MM.1S (cell line): ENCODE data around the gene PLXNA4.

ENCODE experiments used
- DNase-seq: peaks from one replicate; pipeline ENCODE4 v3.0.0-alpha.2; 2015
- H2AFZ ChIP-seq: fragments of 300-600 bp; sonication (generic); 2 replicates; pipeline ENCODE4 v1.6.0; 2016; ENCODE audit warnings: antibody characterized with exemption, low read length
- H3F3A ChIP-seq: fragments of 300-600 bp; sonication (generic); 2 replicates; pipeline ENCODE4 v1.6.1; 2016; ENCODE audit warnings: mild to moderate bottlenecking, antibody characterized with exemption, low read length, moderate library complexity, mixed read lengths; ENCODE audit not compliant: insufficient read depth
- H3K27ac ChIP-seq: fragments of 300-600 bp; sonication (generic); 2 replicates; pipeline ENCODE4 v1.5.1; 2016; ENCODE audit warnings: mild to moderate bottlenecking, low read length
- H3K27me3 ChIP-seq: fragments of 300-600 bp; sonication (generic); replicated peaks from 2 replicates; pipeline ENCODE4 v1.6.0; 2016; ENCODE audit warnings: low read length; ENCODE audit not compliant: insufficient read depth
- H3K36me3 ChIP-seq: fragments of 300-600 bp; sonication (generic); replicated peaks from 2 replicates; pipeline ENCODE4 v1.6.1; 2016; ENCODE audit warnings: mild to moderate bottlenecking, low read length, mixed read lengths; ENCODE audit not compliant: insufficient read depth
- H3K4me1 ChIP-seq: fragments of 300-600 bp; sonication (generic); 2 replicates; pipeline ENCODE4 v1.6.1; 2016; ENCODE audit warnings: low read length, mixed read lengths
- H3K4me2 ChIP-seq: fragments of 300-600 bp; sonication (generic); 2 replicates; pipeline ENCODE4 v1.6.0; 2016; ENCODE audit warnings: low read depth, low read length
- H3K4me3 ChIP-seq: fragments of 300-600 bp; sonication (generic); 2 replicates; pipeline ENCODE4 v1.5.1; 2016; ENCODE audit warnings: low read length, mixed read lengths
- H3K79me2 ChIP-seq: fragments of 300-600 bp; sonication (generic); 2 replicates; pipeline ENCODE4 v1.6.1; 2016; ENCODE audit warnings: mixed run types, low read length, mixed read lengths
- H3K9ac ChIP-seq: fragments of 300-600 bp; sonication (generic); 2 replicates; pipeline ENCODE4 v1.6.1; 2016; ENCODE audit warnings: low read length, mixed read lengths
- H3K9me2 ChIP-seq: fragments of 300-600 bp; sonication (generic); replicated peaks from 2 replicates; pipeline ENCODE4 v1.6.1; 2016; ENCODE audit warnings: mild to moderate bottlenecking, low read length, mixed read lengths; ENCODE audit not compliant: insufficient read depth
- H3K9me3 ChIP-seq: fragments of 300-600 bp; sonication (generic); replicated peaks from 2 replicates; pipeline ENCODE4 v1.6.1; 2016; ENCODE audit warnings: mild to moderate bottlenecking, low read length, mixed read lengths; ENCODE audit not compliant: insufficient read depth
- H4K20me1 ChIP-seq: fragments of 300-600 bp; sonication (generic); 2 replicates; pipeline ENCODE4 v1.6.1; 2016; ENCODE audit warnings: mild to moderate bottlenecking, low read length, moderate library complexity, mixed read lengths; ENCODE audit not compliant: insufficient read depth
- CTCF ChIP-seq: fragments of 300-600 bp; sonication (generic); IDR thresholded peaks from 2 replicates; pipeline ENCODE4 v1.5.1; 2016; ENCODE audit warnings: antibody characterized with exemption, low read length, mixed read lengths
- EZH2 ChIP-seq: fragments of 300-600 bp; sonication (generic); optimal IDR thresholded peaks from 2 replicates; pipeline ENCODE3; 2017; ENCODE audit warnings: low read depth, mild to moderate bottlenecking, antibody characterized with exemption, low read length, mixed read lengths
- EZH2phosphoT487 ChIP-seq: fragments of 300-600 bp; sonication (generic); IDR thresholded peaks from 2 replicates; pipeline ENCODE4 v1.6.1; 2018; ENCODE audit warnings: antibody characterized with exemption, low read length

The PLXNA4 gene

DNA sequence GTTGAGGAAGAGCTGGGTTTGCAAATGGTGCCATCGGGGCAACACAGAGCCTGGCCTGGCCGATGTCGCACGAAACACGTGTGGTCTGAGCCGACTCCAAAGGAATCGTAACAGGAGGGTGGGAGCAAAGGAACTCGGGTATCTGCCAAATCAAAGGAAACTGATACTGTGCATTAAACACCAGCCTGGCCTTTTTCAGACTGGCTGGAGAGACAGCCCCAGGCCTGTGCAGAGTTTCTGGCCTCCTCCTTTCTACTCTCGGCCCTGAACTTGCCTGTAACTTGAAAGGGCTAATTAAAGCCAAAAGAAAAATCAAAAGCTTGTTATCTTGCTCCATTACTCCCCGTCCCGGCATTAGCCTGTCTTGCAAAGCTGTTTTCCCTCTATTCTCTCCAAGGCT lies 71.4 kb downstream of the PLXNA4 start:
- H3K4me2 ChIP-seq: no peak overlapping the region
- H3K36me3 ChIP-seq: no peaks in the 10 kb centered on the region
- no peak for TF ChIP-seq CTCF
- TF ChIP-seq EZH2phosphoT487: no peak
- TF ChIP-seq EZH2: no peak
- no peaks in the 10 kb centered on the region for H4K20me1 ChIP-seq
- no peak overlapping the region for H3K9ac ChIP-seq
- no peaks in the 10 kb centered on the region for H3F3A ChIP-seq
- no peak overlapping the region for H3K27ac ChIP-seq
- no peaks in the 10 kb centered on the region for H3K27me3 ChIP-seq
- H2AFZ ChIP-seq: no peak overlapping the region
- no peaks in the 10 kb centered on the region for H3K9me2 ChIP-seq
- DNase-seq: no peak
- H3K9me3 ChIP-seq: no peaks in the 10 kb centered on the region
- no peak overlapping the region for H3K4me3 ChIP-seq
- H3K4me1 ChIP-seq: no peaks in the 10 kb centered on the region
- H3K79me2 ChIP-seq: no peaks in the 10 kb centered on the region

GRCh38 chr7:132504071-132504470 lies 72.2 kb downstream of the PLXNA4 start:
- Histone ChIP-seq H3K9me2 (no peaks in the 10 kb centered on the region), H3K36me3 (no peaks in the 10 kb centered on the region), H3K4me1 (no peaks in the 10 kb centered on the region), H3K79me2 (no peaks in the 10 kb centered on the region), H3K4me3 (no peak overlapping the region), H3K4me2 (no peak overlapping the region), H3K9ac (no peak overlapping the region), H4K20me1 (no peaks in the 10 kb centered on the region), H3F3A (no peaks in the 10 kb centered on the region), H3K27me3 (no peaks in the 10 kb centered on the region), H3K9me3 (no peaks in the 10 kb centered on the region), H3K27ac (no peak overlapping the region), H2AFZ (no peak overlapping the region)
- no peak for DNase-seq
- TF ChIP-seq EZH2 (no peak), CTCF (no peak), EZH2phosphoT487 (no peak)

DNA sequence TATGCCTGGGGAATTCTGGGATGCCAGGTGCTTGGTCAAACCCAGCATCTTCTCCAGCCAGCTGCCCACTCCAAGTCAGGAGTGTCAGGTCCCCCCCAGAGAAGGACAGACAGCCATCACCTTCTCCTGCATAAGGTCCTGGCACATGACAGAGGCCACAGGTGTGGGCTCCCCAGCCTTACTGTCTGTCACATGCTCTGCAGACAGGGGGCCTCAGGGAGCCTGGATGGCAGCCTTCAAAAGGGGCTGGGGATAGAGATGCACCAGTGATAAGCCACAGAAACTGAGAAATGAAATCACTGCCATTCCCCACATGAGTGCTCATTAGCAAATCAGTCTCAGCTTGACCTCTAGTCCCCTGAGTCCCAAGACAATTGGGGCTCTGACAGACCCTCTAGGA lies 72.9 kb downstream of the PLXNA4 start:
- DNase-seq: no peak
- Histone ChIP-seq H3F3A (no peaks in the 10 kb centered on the region), H4K20me1 (no peaks in the 10 kb centered on the region), H2AFZ (no peak overlapping the region), H3K4me2 (no peak overlapping the region), H3K4me3 (no peak overlapping the region), H3K79me2 (no peaks in the 10 kb centered on the region), H3K4me1 (no peaks in the 10 kb centered on the region), H3K27me3 (no peaks in the 10 kb centered on the region), H3K36me3 (no peaks in the 10 kb centered on the region), H3K27ac (no peak overlapping the region), H3K9ac (no peak overlapping the region), H3K9me3 (no peaks in the 10 kb centered on the region), H3K9me2 (no peaks in the 10 kb centered on the region)
- peak; percentile 8; the same call in 1 of the 2 replicates for TF ChIP-seq CTCF
- TF ChIP-seq EZH2phosphoT487: no peak
- TF ChIP-seq EZH2: no peak

DNA sequence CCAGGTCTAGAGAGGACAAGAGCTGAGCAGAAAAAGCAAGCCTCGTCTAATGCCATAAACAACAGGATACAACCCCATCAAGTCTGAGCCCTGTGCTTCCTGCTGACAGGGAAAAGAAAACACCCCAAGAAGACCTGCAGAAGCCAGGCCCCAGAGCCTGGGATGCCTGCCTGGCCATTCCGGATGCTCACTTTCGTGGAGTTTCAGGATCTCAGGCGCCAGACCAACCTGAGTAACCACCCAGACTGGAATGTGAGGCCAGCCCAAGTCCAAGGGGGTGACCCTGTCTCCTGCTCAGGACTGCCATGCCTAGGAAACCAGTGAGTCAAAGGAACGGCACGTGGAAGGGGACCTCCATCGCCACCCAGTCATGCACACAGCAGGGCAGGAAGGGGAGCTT lies 74.3 kb downstream of the PLXNA4 start:
- H3K4me3 ChIP-seq: no peak overlapping the region
- H3K36me3 ChIP-seq: no peaks in the 10 kb centered on the region
- no peaks in the 10 kb centered on the region for H3K27me3 ChIP-seq
- H3K4me2 ChIP-seq: no peak overlapping the region
- no peaks in the 10 kb centered on the region for H4K20me1 ChIP-seq
- no peaks in the 10 kb centered on the region for H3K9me3 ChIP-seq
- H3K9me2 ChIP-seq: no peaks in the 10 kb centered on the region
- H3K9ac ChIP-seq: no peak overlapping the region
- no peak overlapping the region for H2AFZ ChIP-seq
- no peaks in the 10 kb centered on the region for H3F3A ChIP-seq
- no peaks in the 10 kb centered on the region for H3K79me2 ChIP-seq
- DNase-seq: no peak
- no peak overlapping the region for H3K27ac ChIP-seq
- H3K4me1 ChIP-seq: no peaks in the 10 kb centered on the region
- no peak for TF ChIP-seq EZH2phosphoT487
- no peak for TF ChIP-seq CTCF
- TF ChIP-seq EZH2: no peak
